HL-60 (cell line): ENCODE results near the gene GTF3C1.

Experiments used
- CTCF ChIP-seq: IDR thresholded peaks from one replicate; pipeline ENCODE4 v1.5.1; 2011; ENCODE audit warnings: low read length, control low read depth, inconsistent platforms; ENCODE audit not compliant: insufficient read depth
- SPI1 ChIP-seq: IDR thresholded peaks from 2 replicates; pipeline ENCODE4 v1.6.1; 2012; ENCODE audit warnings: low read depth, mild to moderate bottlenecking, borderline replicate concordance
- TF ChIP-seq, protein P1 (sequence below): IDR thresholded peaks from 2 replicates; pipeline ENCODE4 v1.6.1; 2012; ENCODE audit warnings: low read depth; ENCODE audit not compliant: insufficient replicate concordance

DNA sequence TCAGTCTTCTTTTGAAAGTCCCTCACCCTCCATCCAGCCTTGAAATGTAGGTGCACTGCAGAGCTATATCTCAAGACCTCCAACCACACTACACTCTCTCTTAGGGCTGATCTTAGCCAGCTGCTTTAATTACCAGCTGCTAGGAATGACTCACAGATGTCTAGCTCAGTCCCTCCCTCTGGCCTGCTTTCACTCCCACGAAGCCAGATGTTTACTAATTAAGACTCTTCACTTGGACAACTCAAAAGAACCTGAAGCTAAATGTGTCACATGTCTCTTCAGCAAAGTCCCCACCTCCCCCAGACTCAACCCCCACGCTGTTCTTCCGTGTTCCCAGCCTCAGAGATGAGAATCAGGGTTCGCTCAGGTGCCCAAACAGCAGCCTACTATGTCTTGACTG, 2.6 kb downstream of the GTF3C1 start:
- TF ChIP-seq CTCF (no peak), SPI1 (no peak)
- TF ChIP-seq, protein P1, sequence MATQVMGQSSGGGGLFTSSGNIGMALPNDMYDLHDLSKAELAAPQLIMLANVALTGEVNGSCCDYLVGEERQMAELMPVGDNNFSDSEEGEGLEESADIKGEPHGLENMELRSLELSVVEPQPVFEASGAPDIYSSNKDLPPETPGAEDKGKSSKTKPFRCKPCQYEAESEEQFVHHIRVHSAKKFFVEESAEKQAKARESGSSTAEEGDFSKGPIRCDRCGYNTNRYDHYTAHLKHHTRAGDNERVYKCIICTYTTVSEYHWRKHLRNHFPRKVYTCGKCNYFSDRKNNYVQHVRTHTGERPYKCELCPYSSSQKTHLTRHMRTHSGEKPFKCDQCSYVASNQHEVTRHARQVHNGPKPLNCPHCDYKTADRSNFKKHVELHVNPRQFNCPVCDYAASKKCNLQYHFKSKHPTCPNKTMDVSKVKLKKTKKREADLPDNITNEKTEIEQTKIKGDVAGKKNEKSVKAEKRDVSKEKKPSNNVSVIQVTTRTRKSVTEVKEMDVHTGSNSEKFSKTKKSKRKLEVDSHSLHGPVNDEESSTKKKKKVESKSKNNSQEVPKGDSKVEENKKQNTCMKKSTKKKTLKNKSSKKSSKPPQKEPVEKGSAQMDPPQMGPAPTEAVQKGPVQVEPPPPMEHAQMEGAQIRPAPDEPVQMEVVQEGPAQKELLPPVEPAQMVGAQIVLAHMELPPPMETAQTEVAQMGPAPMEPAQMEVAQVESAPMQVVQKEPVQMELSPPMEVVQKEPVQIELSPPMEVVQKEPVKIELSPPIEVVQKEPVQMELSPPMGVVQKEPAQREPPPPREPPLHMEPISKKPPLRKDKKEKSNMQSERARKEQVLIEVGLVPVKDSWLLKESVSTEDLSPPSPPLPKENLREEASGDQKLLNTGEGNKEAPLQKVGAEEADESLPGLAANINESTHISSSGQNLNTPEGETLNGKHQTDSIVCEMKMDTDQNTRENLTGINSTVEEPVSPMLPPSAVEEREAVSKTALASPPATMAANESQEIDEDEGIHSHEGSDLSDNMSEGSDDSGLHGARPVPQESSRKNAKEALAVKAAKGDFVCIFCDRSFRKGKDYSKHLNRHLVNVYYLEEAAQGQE, result no peak
